NOMO-1 treated with DMSO at 0.1 percent for 48 hours (cell line): ENCODE data around the gene C5orf24.
"Not testable (repeated sequence)": the region's sequence is repeated elsewhere in the genome, so short reads cannot be mapped to it uniquely, and the experiment has no call there.

Experiments used
- DNase-seq: peaks from one replicate; lab custom pipeline; 2025; ENCODE audit not compliant: unreplicated experiment; lab: John Stamatoyannopoulos, UW

Gene C5orf24

GRCh38 chr5:134856465-134856864 lies 10.7 kb downstream of the C5orf24 start:
- not testable (repeated sequence) for DNase-seq

- no peak for DNase-seq
Measured at GRCh38 chr5:134857401-134857800, 11.6 kb downstream of the C5orf24 start.

- DNase-seq, result no peak
Measured at GRCh38 chr5:134864707-134865106, 18.9 kb downstream of the C5orf24 start.

- no peak for DNase-seq
Measured at GRCh38 chr5:134873494-134873893, 27.7 kb downstream of the C5orf24 start.

- DNase-seq, result peak; percentile 72
Measured at GRCh38 chr5:134873987-134874830, 28.4 kb downstream of the C5orf24 start, which contains the start of gene TXNDC15. TSS of gene TXNDC15 (plus strand) at chr5:134874371. CDS start at chr5:134874428, 57 bp downstream.

GRCh38 chr5:134874831-134875655 lies 29.3 kb downstream of the C5orf24 start:
- peak; percentile 6 for DNase-seq

GRCh38 chr5:134877159-134877558 lies 31.4 kb downstream of the C5orf24 start:
- DNase-seq, result no peak

- no peak for DNase-seq
Measured at GRCh38 chr5:134878403-134878802, 32.6 kb downstream of the C5orf24 start.

GRCh38 chr5:134879456-134879855 lies 33.7 kb downstream of the C5orf24 start:
- no peak for DNase-seq

GRCh38 chr5:134880937-134881336 lies 35.2 kb downstream of the C5orf24 start:
- not testable (repeated sequence) for DNase-seq

- DNase-seq, result not testable (repeated sequence)
Measured at GRCh38 chr5:134881711-134882110, 35.9 kb downstream of the C5orf24 start.

- DNase-seq, result no peak
Measured at GRCh38 chr5:134887593-134888159, 41.9 kb downstream of the C5orf24 start.

- DNase-seq, result no peak
Measured at GRCh38 chr5:134889335-134889734, 43.6 kb downstream of the C5orf24 start.

GRCh38 chr5:134891473-134891872 lies 45.7 kb downstream of the C5orf24 start:
- DNase-seq, result no peak

GRCh38 chr5:134892282-134892681 lies 46.5 kb downstream of the C5orf24 start:
- DNase-seq, result no peak

- no peak for DNase-seq
Measured at GRCh38 chr5:134892926-134893325, 47.2 kb downstream of the C5orf24 start.

GRCh38 chr5:134893748-134894505 lies 48.2 kb downstream of the C5orf24 start:
- no peak for DNase-seq

GRCh38 chr5:134902071-134902801 lies 56.5 kb downstream of the C5orf24 start:
- peak; percentile 64 for DNase-seq

GRCh38 chr5:134904610-134905245 lies 59.0 kb downstream of the C5orf24 start, which contains the start of gene PCBD2:
TSS of gene PCBD2 (plus strand) at chr5:134905131. CDS start at chr5:134905140, 9 bp downstream.
- DNase-seq, result peak; percentile 90
